Stomach (tissue), 4 donors: ENCODE results near the gene MYO18A.

Experiments
- CTCF ChIP-seq, 7 experiments: fragments of 450-650 bp in 4 of 7; fragments of 200-600 bp in 3 of 7; sonication (generic) in 3 of 7; IDR thresholded peaks; one replicate each; pipeline ENCODE4 v1.5.1; 2016 to 2019; ENCODE audit warnings: antibody characterized with exemption in 7 of 7, control low read depth in 2 of 7, mild to moderate bottlenecking in 1 of 7
- POLR2A ChIP-seq, 4 donors: fragments of 450-650 bp; IDR thresholded peaks; one replicate each; pipeline ENCODE4 v1.6.1; 2016; ENCODE audit warnings: antibody characterized with exemption in 4 of 4, control low read depth in 2 of 4, mild to moderate bottlenecking in 1 of 4, moderate library complexity in 1 of 4

GRCh38 chr17:29107933-29108822, 72.0 kb downstream of the MYO18A start:
- TF ChIP-seq POLR2A (IDR thresholded peaks at IDR 0.05), result no peak
- TF ChIP-seq CTCF (IDR thresholded peaks at IDR 0.05), result no peak
